ENCODE measurements around the gene MAP3K20.

DNA sequence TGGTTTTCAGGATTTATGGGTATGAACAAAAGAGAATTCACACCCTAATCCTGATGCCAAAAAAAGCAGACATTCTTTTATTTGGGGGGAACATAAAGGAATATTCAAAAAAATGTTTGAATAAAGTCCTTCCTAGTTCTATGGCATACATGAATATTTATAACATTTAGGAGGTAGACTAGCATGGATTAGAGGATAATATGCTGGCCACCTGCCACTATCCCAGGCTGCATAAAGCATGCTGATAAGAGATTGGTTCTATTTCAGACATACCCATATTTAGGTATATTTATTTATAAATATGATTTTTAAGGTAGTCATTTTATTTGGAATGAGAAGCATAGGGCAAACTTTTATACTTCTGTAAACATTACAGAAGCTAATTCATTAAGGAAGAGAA is 34.9 kb upstream of the MAP3K20 start:
- TF ChIP-seq, protein P1, sequence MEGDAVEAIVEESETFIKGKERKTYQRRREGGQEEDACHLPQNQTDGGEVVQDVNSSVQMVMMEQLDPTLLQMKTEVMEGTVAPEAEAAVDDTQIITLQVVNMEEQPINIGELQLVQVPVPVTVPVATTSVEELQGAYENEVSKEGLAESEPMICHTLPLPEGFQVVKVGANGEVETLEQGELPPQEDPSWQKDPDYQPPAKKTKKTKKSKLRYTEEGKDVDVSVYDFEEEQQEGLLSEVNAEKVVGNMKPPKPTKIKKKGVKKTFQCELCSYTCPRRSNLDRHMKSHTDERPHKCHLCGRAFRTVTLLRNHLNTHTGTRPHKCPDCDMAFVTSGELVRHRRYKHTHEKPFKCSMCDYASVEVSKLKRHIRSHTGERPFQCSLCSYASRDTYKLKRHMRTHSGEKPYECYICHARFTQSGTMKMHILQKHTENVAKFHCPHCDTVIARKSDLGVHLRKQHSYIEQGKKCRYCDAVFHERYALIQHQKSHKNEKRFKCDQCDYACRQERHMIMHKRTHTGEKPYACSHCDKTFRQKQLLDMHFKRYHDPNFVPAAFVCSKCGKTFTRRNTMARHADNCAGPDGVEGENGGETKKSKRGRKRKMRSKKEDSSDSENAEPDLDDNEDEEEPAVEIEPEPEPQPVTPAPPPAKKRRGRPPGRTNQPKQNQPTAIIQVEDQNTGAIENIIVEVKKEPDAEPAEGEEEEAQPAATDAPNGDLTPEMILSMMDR (IDR thresholded peaks at IDR 0.05), result no peak
- TF ChIP-seq POLR2AphosphoS5 (IDR thresholded peaks at IDR 0.05), result no peak

Measured in transverse colon (tissue), 4 donors.